ENCODE measurements around the gene VPS11.

- TF ChIP-seq POLR2A (IDR thresholded peaks at IDR 0.05) (no peak), CTCF (IDR thresholded peaks at IDR 0.05) (no peak), POLR2AphosphoS5 (IDR thresholded peaks at IDR 0.05) (no peak)
Measured at GRCh38 chr11:119054418-119054817, 13.2 kb upstream of the VPS11 start.
